Nephron progenitor cell (in vitro differentiated cells): ENCODE measurements around the gene PPP1R7.
A peak's percentile ranks its signal among the peaks of the same experiment; 100 is the strongest.

Experiments
- DNase-seq: peaks from one replicate; pipeline ENCODE4 v3.0.0; 2021
- H3K27ac Mint-ChIP-seq: 2 replicates; pipeline ENCODE4 v1.8.0; 2021; ENCODE audit warnings: mild to moderate bottlenecking, moderate library complexity, mixed read lengths
- H3K27me3 Mint-ChIP-seq: 2 replicates; pipeline ENCODE4 v1.8.0; 2021; ENCODE audit warnings: mild to moderate bottlenecking, low read depth, mixed read lengths; ENCODE audit not compliant: poor library complexity
- H3K36me3 Mint-ChIP-seq: 2 replicates; pipeline ENCODE4 v1.8.0; 2021; ENCODE audit warnings: low read depth, mixed read lengths
- H3K4me1 Mint-ChIP-seq: 2 replicates; pipeline ENCODE4 v1.8.0; 2021; ENCODE audit warnings: mixed read lengths
- H3K4me3 Mint-ChIP-seq: 2 replicates; pipeline ENCODE4 v1.8.0; 2021; ENCODE audit warnings: mild to moderate bottlenecking, moderate library complexity, mixed read lengths
- H3K9me3 Mint-ChIP-seq: 2 replicates; pipeline ENCODE4 v1.8.0; 2021; ENCODE audit warnings: mild to moderate bottlenecking, moderate library complexity, mixed read lengths
- CTCF ChIP-seq: fragments of 200-600 bp; sonication (generic); IDR thresholded peaks from 2 replicates; pipeline ENCODE4 v1.5.0; 2021; ENCODE audit warnings: antibody characterized with exemption

Gene PPP1R7

GRCh38 chr2:241224018-241224850 is 74.0 kb downstream of the PPP1R7 start:
- TF ChIP-seq CTCF, result no peak
- H3K27me3 Mint-ChIP-seq, result peaks cover 5% of the 10 kb centered on the region
- peak overlapping the region; percentile 97 for H3K27ac Mint-ChIP-seq
- H3K9me3 Mint-ChIP-seq, result peaks cover 5% of the 10 kb centered on the region
- peak; percentile 35 for DNase-seq
- H3K4me3 Mint-ChIP-seq, result no peak overlapping the region
- H3K36me3 Mint-ChIP-seq, result peaks cover 29% of the 10 kb centered on the region
- peaks cover 43% of the 10 kb centered on the region for H3K4me1 Mint-ChIP-seq

- no peak overlapping the region for H3K4me3 Mint-ChIP-seq
- peaks cover 29% of the 10 kb centered on the region for H3K36me3 Mint-ChIP-seq
- peaks cover 3% of the 10 kb centered on the region for H3K9me3 Mint-ChIP-seq
- no peaks in the 10 kb centered on the region for H3K27me3 Mint-ChIP-seq
- H3K4me1 Mint-ChIP-seq, result peaks cover 37% of the 10 kb centered on the region
- DNase-seq, result no peak
- no peak for TF ChIP-seq CTCF
- H3K27ac Mint-ChIP-seq, result peak overlapping the region; percentile 97
These were observed 74.7 kb downstream of the PPP1R7 start for GRCh38 chr2:241224851-241225438.

GRCh38 chr2:241225545-241225944 is 75.3 kb downstream of the PPP1R7 start:
- TF ChIP-seq CTCF, result no peak
- Mint-ChIP-seq H3K4me3 (no peak overlapping the region), H3K27me3 (no peaks in the 10 kb centered on the region)

GRCh38 chr2:241225983-241226382 is 75.7 kb downstream of the PPP1R7 start:
- peaks cover 34% of the 10 kb centered on the region for H3K4me1 Mint-ChIP-seq
- H3K27ac Mint-ChIP-seq, result no peak overlapping the region
- H3K36me3 Mint-ChIP-seq, result peaks cover 35% of the 10 kb centered on the region
- H3K4me3 Mint-ChIP-seq, result no peak overlapping the region
- DNase-seq, result no peak
- no peaks in the 10 kb centered on the region for H3K27me3 Mint-ChIP-seq
- no peak for TF ChIP-seq CTCF
- H3K9me3 Mint-ChIP-seq, result no peaks in the 10 kb centered on the region

More at GRCh38 chr2:241225545-241225944, 75.3 kb downstream of the PPP1R7 start:
- H3K27ac Mint-ChIP-seq, result no peak overlapping the region
- no peaks in the 10 kb centered on the region for H3K9me3 Mint-ChIP-seq
- H3K36me3 Mint-ChIP-seq, result peaks cover 32% of the 10 kb centered on the region
- no peak for DNase-seq
- H3K4me1 Mint-ChIP-seq, result peaks cover 34% of the 10 kb centered on the region

GRCh38 chr2:241226723-241227572 is 76.7 kb downstream of the PPP1R7 start:
- Mint-ChIP-seq H3K27ac (peak overlapping the region; percentile 66), H3K4me3 (no peak overlapping the region), H3K27me3 (no peaks in the 10 kb centered on the region), H3K4me1 (peaks cover 34% of the 10 kb centered on the region), H3K9me3 (no peaks in the 10 kb centered on the region), H3K36me3 (peaks cover 44% of the 10 kb centered on the region)
- TF ChIP-seq CTCF, result no peak
- no peak for DNase-seq
